ENCODE data around the gene ABAT. TPM values are rescaled to one million over a fixed set of nuclear protein-coding genes. Genes with fewer than 3 reads are reported as not detected.

ABAT gene
- total and polyA plus RNA-seq, 2 experiments from 2014 or later = 31.2 to 59.1 TPM

DNA sequence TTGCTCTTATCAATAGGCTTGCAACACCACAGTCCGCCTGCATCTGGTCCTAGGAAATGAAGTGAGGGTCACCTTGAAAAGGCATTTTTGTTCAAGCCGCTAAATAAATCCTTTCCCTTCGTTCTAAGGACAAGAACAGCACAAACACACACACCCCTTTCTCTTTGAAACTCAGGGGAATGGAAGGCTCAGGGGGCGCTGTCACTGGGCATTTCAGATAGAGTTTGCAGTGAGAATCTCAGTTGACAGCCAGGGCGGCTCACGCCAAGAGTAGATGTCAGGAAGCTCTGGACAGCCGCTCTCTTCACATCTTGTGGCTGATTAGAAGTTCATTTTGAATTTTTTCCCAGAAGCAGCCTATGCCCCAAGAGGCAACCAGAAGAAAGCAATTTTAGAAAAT, 39.8 kb downstream of the ABAT start:
- WGBS (ENCODE audit: low lambda C conversion rate, missing lambda C conversion rate) = 76% methylated on average over 7 of the region's 7 CpGs
- no peak overlapping the region for H3K27ac ChIP-seq
- no peak for DNase-seq (ENCODE audit: low spot score)
- H2AFZ ChIP-seq = no peak overlapping the region
- peaks cover 4% of the 10 kb centered on the region for H4K20me1 ChIP-seq (ENCODE audit: insufficient read depth, poor library complexity, severe bottlenecking)
- no peaks in the 10 kb centered on the region for H3K27me3 ChIP-seq
- H3K4me1 ChIP-seq (ENCODE audit: insufficient read depth) = peaks cover 3% of the 10 kb centered on the region
- H3K9me2 ChIP-seq (replicated peaks; ENCODE audit: insufficient read depth) = no peaks in the 10 kb centered on the region
- H3K36me3 ChIP-seq (replicated peaks; ENCODE audit: insufficient read depth, low read depth) = no peaks in the 10 kb centered on the region
- no peak overlapping the region for H3K4me3 ChIP-seq
- no peaks in the 10 kb centered on the region for H3K9me3 ChIP-seq (ENCODE audit: low read depth)
- H3K79me2 ChIP-seq = peaks cover 9% of the 10 kb centered on the region
- H3K4me2 ChIP-seq = no peak overlapping the region
- TF ChIP-seq EZH2phosphoT487 (IDR thresholded peaks at IDR 0.05; ENCODE audit: low read depth, severe bottlenecking, unreplicated experiment) (no peak), EZH2 (IDR thresholded peaks at IDR 0.05; ENCODE audit: borderline replicate concordance) (no peak)
- TF ChIP-seq, protein P1, sequence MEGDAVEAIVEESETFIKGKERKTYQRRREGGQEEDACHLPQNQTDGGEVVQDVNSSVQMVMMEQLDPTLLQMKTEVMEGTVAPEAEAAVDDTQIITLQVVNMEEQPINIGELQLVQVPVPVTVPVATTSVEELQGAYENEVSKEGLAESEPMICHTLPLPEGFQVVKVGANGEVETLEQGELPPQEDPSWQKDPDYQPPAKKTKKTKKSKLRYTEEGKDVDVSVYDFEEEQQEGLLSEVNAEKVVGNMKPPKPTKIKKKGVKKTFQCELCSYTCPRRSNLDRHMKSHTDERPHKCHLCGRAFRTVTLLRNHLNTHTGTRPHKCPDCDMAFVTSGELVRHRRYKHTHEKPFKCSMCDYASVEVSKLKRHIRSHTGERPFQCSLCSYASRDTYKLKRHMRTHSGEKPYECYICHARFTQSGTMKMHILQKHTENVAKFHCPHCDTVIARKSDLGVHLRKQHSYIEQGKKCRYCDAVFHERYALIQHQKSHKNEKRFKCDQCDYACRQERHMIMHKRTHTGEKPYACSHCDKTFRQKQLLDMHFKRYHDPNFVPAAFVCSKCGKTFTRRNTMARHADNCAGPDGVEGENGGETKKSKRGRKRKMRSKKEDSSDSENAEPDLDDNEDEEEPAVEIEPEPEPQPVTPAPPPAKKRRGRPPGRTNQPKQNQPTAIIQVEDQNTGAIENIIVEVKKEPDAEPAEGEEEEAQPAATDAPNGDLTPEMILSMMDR (IDR thresholded peaks at IDR 0.05; ENCODE audit: poor library complexity) = no peak

DNA sequence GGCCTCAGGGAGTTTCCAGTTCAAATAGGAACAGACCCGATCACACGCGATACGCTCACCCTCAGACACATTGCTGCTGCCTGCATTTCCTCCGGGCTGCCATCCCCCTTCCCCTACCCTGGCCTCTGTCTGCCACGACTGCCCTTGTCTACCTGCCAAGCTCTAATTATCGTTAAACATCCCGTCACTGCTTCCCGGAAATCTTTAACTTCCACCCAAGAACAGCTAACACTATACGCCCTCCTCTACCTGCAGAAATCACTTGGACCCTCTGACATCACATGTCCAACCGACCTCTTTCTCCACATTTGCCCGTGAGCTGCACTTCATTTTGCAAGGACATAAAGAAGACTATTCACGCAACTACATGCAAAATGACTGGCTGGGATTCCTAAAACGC, 40.4 kb downstream of the ABAT start:
- 82% methylated on average over 14 of the region's 14 CpGs for WGBS (ENCODE audit: low lambda C conversion rate, missing lambda C conversion rate)
- H3K27me3 ChIP-seq = no peaks in the 10 kb centered on the region

DNA sequence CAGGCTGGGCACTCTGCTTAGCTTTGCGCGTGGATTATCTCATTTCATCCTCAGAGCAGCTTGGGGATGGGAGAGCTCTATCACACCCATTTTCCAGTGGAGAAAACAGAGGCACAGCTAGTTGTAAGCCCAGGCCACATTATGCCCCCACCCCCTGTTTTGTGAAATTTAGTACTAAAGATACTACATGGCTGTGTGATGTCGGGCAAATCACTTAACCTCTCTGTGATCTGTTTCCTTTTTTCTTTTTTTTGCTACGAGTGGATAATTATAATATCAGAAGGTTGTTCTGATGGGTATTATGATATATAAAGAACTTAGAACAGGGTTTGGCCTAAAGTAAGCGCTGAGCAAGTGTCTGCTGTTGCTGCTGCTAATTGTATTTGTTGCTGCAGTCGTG, 41.6 kb downstream of the ABAT start:
- TF ChIP-seq EZH2 (IDR thresholded peaks at IDR 0.05; ENCODE audit: borderline replicate concordance) = no peak
- TF ChIP-seq EZH2phosphoT487 (IDR thresholded peaks at IDR 0.05; ENCODE audit: low read depth, severe bottlenecking, unreplicated experiment) = no peak
- Histone ChIP-seq H3K4me3 (no peak overlapping the region), H3K9me2 (replicated peaks; ENCODE audit: insufficient read depth) (no peaks in the 10 kb centered on the region), H3K79me2 (peaks cover 9% of the 10 kb centered on the region), H3K4me1 (ENCODE audit: insufficient read depth) (peaks cover 21% of the 10 kb centered on the region), H2AFZ (no peak overlapping the region), H3K36me3 (replicated peaks; ENCODE audit: insufficient read depth, low read depth) (no peaks in the 10 kb centered on the region), H3K27ac (no peak overlapping the region), H3K27me3 (no peaks in the 10 kb centered on the region), H3K9me3 (ENCODE audit: low read depth) (no peaks in the 10 kb centered on the region), H4K20me1 (ENCODE audit: insufficient read depth, poor library complexity, severe bottlenecking) (peaks cover 4% of the 10 kb centered on the region), H3K4me2 (no peak overlapping the region)
- 95% methylated on average over 6 of the region's 6 CpGs for WGBS (ENCODE audit: low lambda C conversion rate, missing lambda C conversion rate)
- DNase-seq (ENCODE audit: low spot score) = no peak

More for the DNA sequence above, 40.4 kb downstream of the ABAT start:
- Histone ChIP-seq H4K20me1 (ENCODE audit: insufficient read depth, poor library complexity, severe bottlenecking) (peaks cover 4% of the 10 kb centered on the region), H3K4me2 (no peak overlapping the region), H3K4me1 (ENCODE audit: insufficient read depth) (peaks cover 8% of the 10 kb centered on the region), H3K36me3 (replicated peaks; ENCODE audit: insufficient read depth, low read depth) (no peaks in the 10 kb centered on the region), H3K79me2 (peaks cover 9% of the 10 kb centered on the region), H3K27ac (no peak overlapping the region), H2AFZ (no peak overlapping the region), H3K9me3 (ENCODE audit: low read depth) (no peaks in the 10 kb centered on the region), H3K9me2 (replicated peaks; ENCODE audit: insufficient read depth) (no peaks in the 10 kb centered on the region), H3K4me3 (no peak overlapping the region)
- TF ChIP-seq EZH2 (IDR thresholded peaks at IDR 0.05; ENCODE audit: borderline replicate concordance) (no peak), EZH2phosphoT487 (IDR thresholded peaks at IDR 0.05; ENCODE audit: low read depth, severe bottlenecking, unreplicated experiment) (no peak)
- TF ChIP-seq, protein P1 (IDR thresholded peaks at IDR 0.05; ENCODE audit: poor library complexity) = no peak
- no peak for DNase-seq (ENCODE audit: low spot score)

DNA sequence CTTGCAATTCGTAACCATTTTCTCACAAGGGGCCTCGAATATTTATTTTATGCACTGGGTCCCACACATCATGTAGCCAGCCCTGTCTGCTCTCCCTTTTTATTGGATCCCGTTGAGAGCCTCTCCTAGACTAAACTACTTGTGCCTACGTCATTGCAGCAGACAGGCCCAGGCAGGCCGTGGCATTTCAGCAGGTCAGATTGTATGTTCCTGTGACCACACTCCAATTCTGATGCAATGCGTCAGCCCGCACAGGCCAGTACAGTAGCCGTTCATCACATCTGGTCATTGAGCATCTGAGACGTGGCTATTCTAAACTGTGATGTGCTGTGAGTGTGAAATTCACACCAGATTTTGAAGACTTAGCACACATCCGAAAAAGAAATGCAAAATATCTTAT, 42.2 kb downstream of the ABAT start:
- Histone ChIP-seq H3K9me3 (ENCODE audit: low read depth) (no peaks in the 10 kb centered on the region), H3K36me3 (replicated peaks; ENCODE audit: insufficient read depth, low read depth) (no peaks in the 10 kb centered on the region), H2AFZ (no peak overlapping the region), H3K27me3 (no peaks in the 10 kb centered on the region), H3K4me2 (no peak overlapping the region), H4K20me1 (ENCODE audit: insufficient read depth, poor library complexity, severe bottlenecking) (peaks cover 4% of the 10 kb centered on the region), H3K4me1 (ENCODE audit: insufficient read depth) (peaks cover 24% of the 10 kb centered on the region), H3K27ac (no peak overlapping the region), H3K9me2 (replicated peaks; ENCODE audit: insufficient read depth) (no peaks in the 10 kb centered on the region), H3K4me3 (no peak overlapping the region), H3K79me2 (peaks cover 9% of the 10 kb centered on the region)
- DNase-seq (ENCODE audit: low spot score) = no peak
- no peak for TF ChIP-seq EZH2phosphoT487 (IDR thresholded peaks at IDR 0.05; ENCODE audit: low read depth, severe bottlenecking, unreplicated experiment)
- no peak for TF ChIP-seq EZH2 (IDR thresholded peaks at IDR 0.05; ENCODE audit: borderline replicate concordance)
- WGBS (ENCODE audit: low lambda C conversion rate, missing lambda C conversion rate) = 86% methylated on average over 10 of the region's 10 CpGs
